NCI-H2171 (cell line): ENCODE measurements around the gene CLPSL2.

Source experiments
- DNase-seq: peaks from one replicate; lab custom pipeline; 2025; lab: John Stamatoyannopoulos, UW

Gene CLPSL2

GRCh38 chr6:35747877-35748276 lies 28.5 kb upstream of the CLPSL2 start:
- DNase-seq, result no peak

- no peak for DNase-seq
These were observed 25.8 kb upstream of the CLPSL2 start for GRCh38 chr6:35750557-35750956.

GRCh38 chr6:35751594-35751993 lies 24.8 kb upstream of the CLPSL2 start:
- DNase-seq, result no peak

- no peak for DNase-seq
These were observed 24.1 kb upstream of the CLPSL2 start for GRCh38 chr6:35752330-35752729.

GRCh38 chr6:35754452-35755277 lies 21.7 kb upstream of the CLPSL2 start:
- peak; percentile 54 for DNase-seq

GRCh38 chr6:35755278-35755924 lies 21.0 kb upstream of the CLPSL2 start:
- no peak for DNase-seq

- DNase-seq, result peak; percentile 16
These were observed 18.8 kb upstream of the CLPSL2 start for GRCh38 chr6:35757456-35758123.

GRCh38 chr6:35759426-35759825 lies 17.0 kb upstream of the CLPSL2 start:
- no peak for DNase-seq

- no peak for DNase-seq
These were observed 10.7 kb upstream of the CLPSL2 start for GRCh38 chr6:35765739-35766138.

GRCh38 chr6:35769211-35769610 lies 7.2 kb upstream of the CLPSL2 start:
- no peak for DNase-seq

- DNase-seq, result no peak
These were observed 5.1 kb upstream of the CLPSL2 start for GRCh38 chr6:35771343-35771627.

GRCh38 chr6:35774116-35774794 lies 2.1 kb upstream of the CLPSL2 start:
- no peak for DNase-seq

- DNase-seq, result no peak
These were observed 1.4 kb upstream of the CLPSL2 start for GRCh38 chr6:35775031-35775430.

GRCh38 chr6:35777356-35778102 lies 1.1 kb downstream of the CLPSL2 start:
- DNase-seq, result no peak

- DNase-seq, result no peak
These were observed 2.0 kb downstream of the CLPSL2 start for GRCh38 chr6:35778437-35778836.

GRCh38 chr6:35780719-35781118 lies 4.3 kb downstream of the CLPSL2 start, which contains the start of gene CLPSL1:
Gene CLPSL1, plus strand, starts transcription at chr6:35781019. Its CDS starts 92 bp downstream, at chr6:35781111.
- DNase-seq, result no peak

GRCh38 chr6:35781290-35781689 lies 4.9 kb downstream of the CLPSL2 start:
- no peak for DNase-seq

GRCh38 chr6:35782424-35782823 lies 6.0 kb downstream of the CLPSL2 start:
- DNase-seq, result no peak

GRCh38 chr6:35784200-35784599 lies 7.8 kb downstream of the CLPSL2 start:
- no peak for DNase-seq

- no peak for DNase-seq
These were observed 9.9 kb downstream of the CLPSL2 start for GRCh38 chr6:35786272-35786671.

GRCh38 chr6:35786810-35787209 lies 10.4 kb downstream of the CLPSL2 start:
- no peak for DNase-seq
